ENCODE data around the gene TPTE. TPM values are rescaled to one million over a fixed set of nuclear protein-coding genes. Genes with fewer than 3 reads are reported as not detected.
"Not testable (repeated sequence)": the region's sequence is repeated elsewhere in the genome, so short reads cannot be mapped to it uniquely, and the experiment has no call there.

Gene TPTE
- polyA plus RNA-seq, 2 of the 4 experiments (the other 2 are of a cell fraction), result not detected

GRCh38 chr21:10627316-10627863, 106.0 kb downstream of the TPTE start:
- ChIA-PET POLR2A (no interaction called here), CTCF (no interaction called here)
- no peak for DNase-seq (ENCODE audit: low read depth in 1 of 2, low spot score in 1 of 2)
- no peaks in the 10 kb centered on the region for H3K4me1 ChIP-seq
- H3K27ac ChIP-seq, result no peak overlapping the region
- no peak for TF ChIP-seq MYC (IDR thresholded peaks at IDR 0.05; ENCODE audit: borderline replicate concordance, low read length)
- no peak for TF ChIP-seq HMGXB4 (CRISPR knock-in tag; IDR thresholded peaks at IDR 0.05; ENCODE audit: borderline replicate concordance)
- TF ChIP-seq GATA3 (IDR thresholded peaks at IDR 0.05; ENCODE audit: borderline replicate concordance), result no peak
- FAIRE-seq, result no peak
- no peaks in the 10 kb centered on the region for H3K9me3 ChIP-seq
- no peak overlapping the region for H3K4me2 ChIP-seq
- H3K4me3 ChIP-seq, result no peak overlapping the region
- ATAC-seq, result no peak
- WGBS (ENCODE audit: missing lambda C conversion rate), result 58% methylated on average over 34 of the region's 47 CpGs

GRCh38 chr21:10629239-10629638, 107.9 kb downstream of the TPTE start:
- H3K4me3 ChIP-seq; ATAC-seq; FAIRE-seq; CTCF ChIA-PET; H3K9me3 ChIP-seq; H3K4me1 ChIP-seq; POLR2A ChIA-PET; H3K4me2 ChIP-seq; DNase-seq (ENCODE audit: low read depth in 1 of 2, low spot score in 1 of 2); H3K27ac ChIP-seq: not testable (repeated sequence)
- WGBS (ENCODE audit: missing lambda C conversion rate), result 2% methylated on average over 3 of the region's 3 CpGs

- 24% methylated on average over 1 of the region's 6 CpGs for WGBS (ENCODE audit: missing lambda C conversion rate)
- H3K4me2 ChIP-seq; H3K27ac ChIP-seq; CTCF ChIA-PET; H3K4me3 ChIP-seq; FAIRE-seq; H3K9me3 ChIP-seq; ATAC-seq; H3K4me1 ChIP-seq; DNase-seq (ENCODE audit: low read depth in 1 of 2, low spot score in 1 of 2); POLR2A ChIA-PET: not testable (repeated sequence)
Measured at GRCh38 chr21:10630829-10631228, 109.4 kb downstream of the TPTE start.

- POLR2A ChIA-PET; H3K9me3 ChIP-seq; H3K4me2 ChIP-seq; CTCF ChIA-PET; DNase-seq (ENCODE audit: low read depth in 1 of 2, low spot score in 1 of 2); H3K4me1 ChIP-seq; FAIRE-seq; ATAC-seq; H3K4me3 ChIP-seq; H3K27ac ChIP-seq: not testable (repeated sequence)
- 2% methylated on average over 5 of the region's 5 CpGs for WGBS (ENCODE audit: missing lambda C conversion rate)
Measured at GRCh38 chr21:10631316-10631715, 109.9 kb downstream of the TPTE start.

GRCh38 chr21:10638144-10638543, 116.8 kb downstream of the TPTE start:
- CTCF ChIA-PET; ATAC-seq; FAIRE-seq; DNase-seq (ENCODE audit: low read depth in 1 of 2, low spot score in 1 of 2); H3K4me3 ChIP-seq; H3K27ac ChIP-seq; H3K4me1 ChIP-seq; H3K4me2 ChIP-seq; H3K9me3 ChIP-seq; POLR2A ChIA-PET: not testable (repeated sequence)
- 5% methylated on average over 9 of the region's 9 CpGs for WGBS (ENCODE audit: missing lambda C conversion rate)

GRCh38 chr21:10639123-10639522, 117.7 kb downstream of the TPTE start:
- FAIRE-seq, result no peak
- ChIA-PET POLR2A (no interaction called here), CTCF (no interaction called here)
- Histone ChIP-seq H3K4me3 (no peak overlapping the region), H3K4me1 (no peaks in the 10 kb centered on the region), H3K27ac (no peak overlapping the region), H3K9me3 (no peaks in the 10 kb centered on the region; the same call in 2 of the 3 replicates), H3K4me2 (no peak overlapping the region)
- TF ChIP-seq RFX5 (IDR thresholded peaks at IDR 0.05) (no peak), USF2 (IDR thresholded peaks at IDR 0.05) (no peak), CTCF (IDR thresholded peaks at IDR 0.05) (no peak), EP300 (IDR thresholded peaks at IDR 0.05) (no peak), RARB (CRISPR knock-in tag; IDR thresholded peaks at IDR 0.05) (no peak), REST (IDR thresholded peaks at IDR 0.05) (no peak), HDAC2 (IDR thresholded peaks at IDR 0.05) (no peak)
- WGBS (ENCODE audit: missing lambda C conversion rate), result 0% methylated on average over 4 of the region's 4 CpGs
- no peak for DNase-seq (ENCODE audit: low read depth in 1 of 2, low spot score in 1 of 2)
- ATAC-seq, result no peak

- H3K4me2 ChIP-seq; FAIRE-seq; H3K4me3 ChIP-seq; ATAC-seq; DNase-seq (ENCODE audit: low read depth in 1 of 2, low spot score in 1 of 2); POLR2A ChIA-PET; H3K9me3 ChIP-seq; H3K27ac ChIP-seq; CTCF ChIA-PET; H3K4me1 ChIP-seq: not testable (repeated sequence)
Measured at GRCh38 chr21:10639746-10640145, 118.4 kb downstream of the TPTE start.
